Cardiac fibroblast (primary cell): Measurements from ENCODE around the gene PCGF2.

ENCODE experiments used
- DNase-seq, 2 donors: peaks; one replicate each; pipeline versions ENCODE4 v3.0.0 to v3.0.0-alpha.2; 2010; ENCODE audit warnings: low read depth in 2 of 2
- H3K4me3 ChIP-seq, 2 donors: replicated peaks in 1 of 2; 1 replicate in 1 of 2; 2 replicates in 1 of 2; pipeline ENCODE4 v1.5.1; 2011; ENCODE audit warnings: low read depth in 2 of 2, low read length in 2 of 2, mild to moderate bottlenecking in 2 of 2, moderate library complexity in 1 of 2
- TF ChIP-seq, protein P1 (sequence below): IDR thresholded peaks from one replicate; pipeline ENCODE4 v1.5.1; 2011; ENCODE audit warnings: low read depth, mild to moderate bottlenecking, low read length, inconsistent platforms

PCGF2 gene

GRCh38 chr17:38735161-38735997 lies 12.8 kb downstream of the PCGF2 start:
- no peak overlapping the region for H3K4me3 ChIP-seq
- DNase-seq: peak; percentile 44 to 46
- TF ChIP-seq, protein P1, sequence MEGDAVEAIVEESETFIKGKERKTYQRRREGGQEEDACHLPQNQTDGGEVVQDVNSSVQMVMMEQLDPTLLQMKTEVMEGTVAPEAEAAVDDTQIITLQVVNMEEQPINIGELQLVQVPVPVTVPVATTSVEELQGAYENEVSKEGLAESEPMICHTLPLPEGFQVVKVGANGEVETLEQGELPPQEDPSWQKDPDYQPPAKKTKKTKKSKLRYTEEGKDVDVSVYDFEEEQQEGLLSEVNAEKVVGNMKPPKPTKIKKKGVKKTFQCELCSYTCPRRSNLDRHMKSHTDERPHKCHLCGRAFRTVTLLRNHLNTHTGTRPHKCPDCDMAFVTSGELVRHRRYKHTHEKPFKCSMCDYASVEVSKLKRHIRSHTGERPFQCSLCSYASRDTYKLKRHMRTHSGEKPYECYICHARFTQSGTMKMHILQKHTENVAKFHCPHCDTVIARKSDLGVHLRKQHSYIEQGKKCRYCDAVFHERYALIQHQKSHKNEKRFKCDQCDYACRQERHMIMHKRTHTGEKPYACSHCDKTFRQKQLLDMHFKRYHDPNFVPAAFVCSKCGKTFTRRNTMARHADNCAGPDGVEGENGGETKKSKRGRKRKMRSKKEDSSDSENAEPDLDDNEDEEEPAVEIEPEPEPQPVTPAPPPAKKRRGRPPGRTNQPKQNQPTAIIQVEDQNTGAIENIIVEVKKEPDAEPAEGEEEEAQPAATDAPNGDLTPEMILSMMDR: peak; percentile 92

DNA sequence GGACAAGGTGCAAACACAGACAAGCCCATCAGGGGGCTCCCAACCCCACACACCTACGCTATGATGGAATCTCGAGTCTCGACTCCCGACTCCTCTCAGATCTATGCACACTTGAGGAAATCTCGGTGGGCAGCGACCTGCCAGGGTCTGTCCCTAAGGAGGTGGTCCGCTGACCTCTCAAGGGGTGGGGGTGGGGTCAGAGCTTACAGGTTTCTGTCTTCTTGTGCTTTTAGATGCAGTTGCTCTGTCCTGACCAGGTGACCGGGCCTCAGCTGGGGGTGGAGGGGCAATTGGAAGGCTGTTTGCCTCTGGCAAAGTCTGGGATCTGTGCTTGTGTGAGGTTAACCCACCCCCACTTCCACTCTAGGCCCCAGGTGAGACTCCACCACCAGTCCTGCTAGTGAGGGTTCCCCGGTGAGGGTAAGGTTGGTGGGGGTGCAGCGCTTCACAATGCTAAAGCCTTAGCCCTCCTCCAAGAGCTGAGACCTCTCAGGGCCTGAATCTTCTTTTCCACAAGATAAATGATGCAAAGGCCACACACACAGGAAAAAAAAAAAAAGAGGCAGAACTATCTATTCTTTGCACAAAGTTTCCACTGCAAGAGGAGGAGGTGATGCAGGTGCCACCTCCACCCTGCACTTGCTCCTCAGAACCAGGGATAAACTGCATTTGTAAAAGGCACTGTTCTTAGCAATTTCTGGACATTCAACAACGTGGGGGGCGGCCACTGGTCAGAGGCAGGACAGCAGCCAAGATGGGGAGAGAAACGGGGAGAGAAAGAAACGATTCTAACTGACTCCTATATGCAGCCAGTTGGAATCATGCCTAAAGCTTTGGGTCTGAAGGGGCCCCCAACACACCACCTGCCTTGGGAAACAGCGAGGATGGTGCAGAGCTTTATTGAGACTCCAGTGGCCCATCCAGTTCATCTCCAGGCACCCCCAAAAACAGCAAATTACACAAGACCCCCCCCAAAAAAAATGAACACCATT lies 13.9 kb downstream of the PCGF2 start:
- no peak for DNase-seq
- no peak overlapping the region for H3K4me3 ChIP-seq
- TF ChIP-seq, protein P1: peak; percentile 11

GRCh38 chr17:38733282-38733981 lies 14.7 kb downstream of the PCGF2 start:
- DNase-seq: no peak
- no peak overlapping the region for H3K4me3 ChIP-seq
- TF ChIP-seq, protein P1: no peak

DNA sequence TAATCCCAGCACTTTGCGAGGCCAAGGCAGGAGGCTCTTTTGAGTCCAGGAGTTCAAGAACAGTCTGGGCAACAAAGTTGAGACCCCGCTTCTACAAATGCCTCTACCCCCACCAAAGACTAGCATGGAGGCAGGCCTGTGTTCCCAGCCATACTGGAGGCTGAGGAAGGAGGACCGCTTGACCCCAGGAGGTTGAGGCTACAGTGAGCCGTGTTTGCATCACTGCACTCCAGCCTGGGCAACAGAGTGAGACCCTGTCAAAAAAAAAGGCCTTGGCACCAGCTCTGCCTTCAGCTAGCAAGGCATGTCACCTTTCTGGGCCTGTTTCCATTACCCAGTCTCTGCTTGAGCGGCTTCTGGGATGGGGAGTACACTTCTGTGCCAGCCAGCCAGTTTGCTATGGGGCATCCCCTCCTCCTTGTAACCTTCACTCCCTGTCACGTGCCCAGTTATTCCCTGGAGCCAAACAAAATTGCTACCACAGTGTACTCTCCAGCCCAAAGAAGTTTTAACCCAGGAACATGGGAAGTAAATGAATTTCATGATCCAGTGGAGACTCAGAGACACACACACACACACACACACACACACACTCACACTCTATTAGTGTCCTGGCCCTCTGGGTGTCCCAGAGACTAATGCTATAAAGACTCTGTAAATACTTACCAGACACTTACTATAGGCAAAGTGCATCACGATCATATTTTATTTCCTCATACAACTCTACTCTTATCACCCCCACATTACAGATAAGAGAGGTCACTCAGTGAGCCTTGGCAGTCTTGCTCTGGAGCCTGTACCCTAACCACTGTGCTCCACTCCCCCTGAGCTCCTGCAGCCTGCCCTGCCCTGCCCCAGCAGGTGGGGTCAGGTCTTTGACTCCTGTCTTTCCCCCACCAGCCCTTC lies 15.5 kb downstream of the PCGF2 start:
- TF ChIP-seq, protein P1: no peak
- no peak for DNase-seq

GRCh38 chr17:38731526-38732294 lies 16.4 kb downstream of the PCGF2 start:
- no peak for DNase-seq
- H3K4me3 ChIP-seq: peak overlapping the region in 1 of 2 donors; percentile 77
- TF ChIP-seq, protein P1: no peak

More for the DNA sequence above, 15.5 kb downstream of the PCGF2 start:
- no peak overlapping the region for H3K4me3 ChIP-seq
